ENCODE measurements around the gene RAB4A. TPM values are rescaled to one million over a fixed set of nuclear protein-coding genes. Genes with fewer than 3 reads are reported as not detected.

Gene RAB4A
- total RNA-seq, 4 donors from 2014 or later, result 44.9 to 73.6 (median 60.2) TPM

- DNase-seq, result no peak
- TF ChIP-seq POLR2A (IDR thresholded peaks at IDR 0.05) (no peak), CTCF (IDR thresholded peaks at IDR 0.05) (no peak)
- intact Hi-C loops (cut with DNase I), result no loop called here
- Histone ChIP-seq H3K27ac (no peak overlapping the region), H3K4me3 (replicated peaks in 1 of 3) (no peak overlapping the region), H3K27me3 (no peaks in the 10 kb centered on the region), H3K4me1 (no peaks in the 10 kb centered on the region), H3K36me3 (peaks cover 3 to 25% of the 10 kb centered on the region in 2 donors), H3K9me3 (no peaks in the 10 kb centered on the region)
- 82 to 94% methylated on average over 6 of the region's 6 CpGs for WGBS, 2 donors
Measured at GRCh38 chr1:229300099-229300757, 29.3 kb downstream of the RAB4A start.

GRCh38 chr1:229302740-229303139 is 31.8 kb downstream of the RAB4A start:
- H3K4me1 ChIP-seq, result no peaks in the 10 kb centered on the region
- TF ChIP-seq POLR2A (IDR thresholded peaks at IDR 0.05) (no peak), CTCF (IDR thresholded peaks at IDR 0.05) (no peak)
- H3K9me3 ChIP-seq, result no peaks in the 10 kb centered on the region
- H3K4me3 ChIP-seq (replicated peaks in 1 of 3), result no peak overlapping the region
- no peak for DNase-seq
- 92 to 96% methylated on average over 8 of the region's 8 CpGs for WGBS, 2 donors
- peaks cover 3 to 29% of the 10 kb centered on the region in 2 donors for H3K36me3 ChIP-seq
- H3K27ac ChIP-seq, result no peak overlapping the region
- H3K27me3 ChIP-seq, result no peaks in the 10 kb centered on the region
- intact Hi-C loops (cut with DNase I), result no loop called here

- Histone ChIP-seq H3K4me3 (replicated peaks in 1 of 3) (no peak overlapping the region), H3K27ac (no peak overlapping the region), H3K36me3 (peaks cover 3 to 33% of the 10 kb centered on the region in 2 donors), H3K9me3 (no peaks in the 10 kb centered on the region), H3K27me3 (no peaks in the 10 kb centered on the region), H3K4me1 (no peaks in the 10 kb centered on the region)
- no peak for TF ChIP-seq CTCF (IDR thresholded peaks at IDR 0.05)
- TF ChIP-seq POLR2A (IDR thresholded peaks at IDR 0.05), result no peak
- intact Hi-C loops (cut with DNase I), result no loop called here
- WGBS, 2 donors, result 94 to 97% methylated on average over 4 of the region's 4 CpGs
- DNase-seq, result no peak
Measured at GRCh38 chr1:229303855-229304254, 32.9 kb downstream of the RAB4A start.

GRCh38 chr1:229305392-229305791 is 34.5 kb downstream of the RAB4A start:
- Histone ChIP-seq H3K27ac (no peak overlapping the region), H3K4me1 (no peaks in the 10 kb centered on the region), H3K4me3 (replicated peaks in 1 of 3) (no peak overlapping the region), H3K36me3 (peaks cover 3 to 23% of the 10 kb centered on the region in 2 donors), H3K27me3 (no peaks in the 10 kb centered on the region), H3K9me3 (no peaks in the 10 kb centered on the region)
- intact Hi-C loops (cut with DNase I), result no loop called here
- no peak for DNase-seq
- TF ChIP-seq POLR2A (IDR thresholded peaks at IDR 0.05) (no peak), CTCF (IDR thresholded peaks at IDR 0.05) (no peak)
- 76 to 86% methylated on average over 2 of the region's 2 CpGs for WGBS, 2 donors

GRCh38 chr1:229309074-229309473 is 38.2 kb downstream of the RAB4A start:
- H3K36me3 ChIP-seq, result peaks cover 0 to 13% of the 10 kb centered on the region in 2 donors
- 83 to 100% methylated on average over 1 of the region's 1 CpG for WGBS, 2 donors
- H3K9me3 ChIP-seq, result no peaks in the 10 kb centered on the region
- H3K27ac ChIP-seq, result no peak overlapping the region
- TF ChIP-seq CTCF (IDR thresholded peaks at IDR 0.05), result no peak
- no peak for TF ChIP-seq POLR2A (IDR thresholded peaks at IDR 0.05)
- H3K27me3 ChIP-seq, result no peaks in the 10 kb centered on the region
- intact Hi-C loops (cut with DNase I), result no loop called here
- no peak for DNase-seq
- H3K4me3 ChIP-seq (replicated peaks in 1 of 3), result no peak overlapping the region
- no peaks in the 10 kb centered on the region for H3K4me1 ChIP-seq

All from thyroid gland (tissue), 4 donors.